A673 (cell line): ENCODE data around the gene ATP8B1. TPM values are rescaled to one million over a fixed set of nuclear protein-coding genes. Genes with fewer than 3 reads are reported as not detected.

ENCODE experiments used
- BruUV-seq: library from RNA; stranded (reverse); fragments of 400-500 nt; replicated peaks from 2 replicates; lab custom pipeline; 2021; lab: Mats Ljungman, UMichigan
- CTCF ChIA-PET: fragments of 300-600 bp; sonication (Branson Sonifier 250); formaldehyde crosslinking; loops from one replicate; lab custom pipeline; 2022; ENCODE audit warnings: antibody characterized with exemption; lab: Charles Lee
- POLR2A ChIA-PET: fragments of 300-600 bp; sonication (Branson Sonifier 250); formaldehyde crosslinking; loops from one replicate; lab custom pipeline; 2022; ENCODE audit warnings: antibody characterized with exemption; ENCODE audit not compliant: low non-redundant PET; lab: Charles Lee
- DNase-seq: peaks from one replicate; pipeline ENCODE4 v3.0.0-alpha.2; 2015; ENCODE audit warnings: low spot score
- H3K27ac ChIP-seq: fragments of 200-600 bp; sonication (generic); 2 replicates; pipeline ENCODE4 v1.5.1; 2016; ENCODE audit warnings: mixed run types, low read depth, mild to moderate bottlenecking, mixed read lengths, antibody characterized with exemption, low read length; ENCODE audit not compliant: poor library complexity, severe bottlenecking
- H3K27me3 ChIP-seq: fragments of 200-600 bp; sonication (generic); replicated peaks from 2 replicates; pipeline ENCODE4 v1.6.1; 2017; ENCODE audit warnings: mixed run types, low read depth, mild to moderate bottlenecking, mixed read lengths, antibody characterized with exemption, low read length; ENCODE audit not compliant: insufficient read depth, poor library complexity
- H3K36me3 ChIP-seq: fragments of 200-600 bp; sonication (generic); 2 replicates; pipeline ENCODE4 v1.6.1; 2016; ENCODE audit warnings: mixed run types, mild to moderate bottlenecking, mixed read lengths, antibody characterized with exemption, low read length; ENCODE audit not compliant: insufficient read depth, poor library complexity, severe bottlenecking
- H3K4me1 ChIP-seq: fragments of 200-600 bp; sonication (generic); 2 replicates; pipeline ENCODE4 v1.6.1; 2017; ENCODE audit warnings: mixed run types, mild to moderate bottlenecking, mixed read lengths, antibody characterized with exemption, low read length; ENCODE audit not compliant: insufficient read depth, poor library complexity, severe bottlenecking
- H3K4me3 ChIP-seq: fragments of 200-600 bp; sonication (generic); 2 replicates; pipeline ENCODE4 v1.5.1; 2016; ENCODE audit warnings: low read depth, mixed run types, mild to moderate bottlenecking, mixed read lengths, low read length; ENCODE audit not compliant: poor library complexity, severe bottlenecking
- H3K9me3 ChIP-seq: fragments of 200-600 bp; sonication (generic); 2 replicates; pipeline ENCODE4 v1.6.1; 2016; ENCODE audit warnings: mixed run types, low read depth, mild to moderate bottlenecking, mixed read lengths, antibody characterized with exemption, low read length; ENCODE audit not compliant: poor library complexity, severe bottlenecking
- EZH2 ChIP-seq: fragments of 200-600 bp; sonication (generic); IDR thresholded peaks from 2 replicates; pipeline ENCODE4 v1.6.1; 2017; ENCODE audit warnings: borderline replicate concordance, low read depth, mild to moderate bottlenecking, mixed read lengths, antibody characterized with exemption, low read length; ENCODE audit not compliant: poor library complexity, severe bottlenecking
- intact Hi-C: fragments of 100-400 bp; cut with micrococcal nuclease; formaldehyde crosslinking; loops from one replicate; pipeline ENCODE4 v1.10.0; 2022; ENCODE audit not compliant: unreplicated experiment
- total RNA-seq: library from RNA; stranded (reverse); gene quantifications from 2 replicates; pipeline ENCODE4 v1.2.3, GENCODE V29; 2021
- TF ChIP-seq, protein P1 (sequence below): fragments of 300-800, 200-600 bp; sonication (generic); conservative IDR thresholded peaks from 2 replicates; pipeline ENCODE4 v1.5.1; 2017; ENCODE audit warnings: low read depth, mild to moderate bottlenecking, antibody characterized with exemption, low read length, moderate library complexity, mixed read lengths

Gene ATP8B1
- total RNA-seq, 1 experiment from 2014 or later = 35.6 TPM

GRCh38 chr18:57743008-57743407, 60.1 kb downstream of the ATP8B1 start:
- DNase-seq = no peak
- Histone ChIP-seq H3K4me1 (peaks cover 21% of the 10 kb centered on the region), H3K27ac (peak overlapping the region; percentile 7), H3K4me3 (no peak overlapping the region), H3K36me3 (peaks cover 8% of the 10 kb centered on the region), H3K27me3 (no peaks in the 10 kb centered on the region), H3K9me3 (peaks cover 6% of the 10 kb centered on the region)
- TF ChIP-seq, protein P1, sequence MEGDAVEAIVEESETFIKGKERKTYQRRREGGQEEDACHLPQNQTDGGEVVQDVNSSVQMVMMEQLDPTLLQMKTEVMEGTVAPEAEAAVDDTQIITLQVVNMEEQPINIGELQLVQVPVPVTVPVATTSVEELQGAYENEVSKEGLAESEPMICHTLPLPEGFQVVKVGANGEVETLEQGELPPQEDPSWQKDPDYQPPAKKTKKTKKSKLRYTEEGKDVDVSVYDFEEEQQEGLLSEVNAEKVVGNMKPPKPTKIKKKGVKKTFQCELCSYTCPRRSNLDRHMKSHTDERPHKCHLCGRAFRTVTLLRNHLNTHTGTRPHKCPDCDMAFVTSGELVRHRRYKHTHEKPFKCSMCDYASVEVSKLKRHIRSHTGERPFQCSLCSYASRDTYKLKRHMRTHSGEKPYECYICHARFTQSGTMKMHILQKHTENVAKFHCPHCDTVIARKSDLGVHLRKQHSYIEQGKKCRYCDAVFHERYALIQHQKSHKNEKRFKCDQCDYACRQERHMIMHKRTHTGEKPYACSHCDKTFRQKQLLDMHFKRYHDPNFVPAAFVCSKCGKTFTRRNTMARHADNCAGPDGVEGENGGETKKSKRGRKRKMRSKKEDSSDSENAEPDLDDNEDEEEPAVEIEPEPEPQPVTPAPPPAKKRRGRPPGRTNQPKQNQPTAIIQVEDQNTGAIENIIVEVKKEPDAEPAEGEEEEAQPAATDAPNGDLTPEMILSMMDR = no peak
- no peak for TF ChIP-seq EZH2
- intact Hi-C loops = no loop called here
- ChIA-PET POLR2A (no interaction called here), CTCF (no interaction called here)
- BruUV-seq = no TSS peak

DNA sequence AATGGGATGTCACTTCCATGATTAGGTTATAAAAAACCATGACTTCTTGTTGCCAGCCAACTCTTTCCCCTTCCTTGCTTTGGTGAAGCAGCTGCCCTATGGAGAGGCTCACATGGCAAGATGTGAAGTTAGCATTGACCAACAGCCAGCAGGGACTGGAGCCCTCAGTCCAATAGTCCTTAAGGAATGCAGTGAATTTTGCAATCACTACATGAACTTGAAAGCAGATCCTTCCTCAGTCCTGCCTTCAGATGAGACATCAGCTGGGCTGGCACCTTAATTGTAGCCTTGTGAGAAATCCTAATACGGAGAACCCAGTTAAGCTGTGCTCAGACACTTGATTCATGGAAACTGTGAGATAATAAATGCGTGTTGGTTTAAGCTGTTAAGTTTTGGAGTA, 61.8 kb downstream of the ATP8B1 start:
- H3K27ac ChIP-seq = no peak overlapping the region
- H3K9me3 ChIP-seq = peaks cover 6% of the 10 kb centered on the region
- POLR2A ChIA-PET = no interaction called here
- H3K27me3 ChIP-seq = no peaks in the 10 kb centered on the region
- H3K36me3 ChIP-seq = peaks cover 8% of the 10 kb centered on the region
- DNase-seq = no peak
- BruUV-seq = no TSS peak
- no peak overlapping the region for H3K4me3 ChIP-seq
- peaks cover 29% of the 10 kb centered on the region for H3K4me1 ChIP-seq
- CTCF ChIA-PET = no interaction called here
- no peak for TF ChIP-seq EZH2
- TF ChIP-seq, protein P1 = no peak
- intact Hi-C loops = no loop called here

DNA sequence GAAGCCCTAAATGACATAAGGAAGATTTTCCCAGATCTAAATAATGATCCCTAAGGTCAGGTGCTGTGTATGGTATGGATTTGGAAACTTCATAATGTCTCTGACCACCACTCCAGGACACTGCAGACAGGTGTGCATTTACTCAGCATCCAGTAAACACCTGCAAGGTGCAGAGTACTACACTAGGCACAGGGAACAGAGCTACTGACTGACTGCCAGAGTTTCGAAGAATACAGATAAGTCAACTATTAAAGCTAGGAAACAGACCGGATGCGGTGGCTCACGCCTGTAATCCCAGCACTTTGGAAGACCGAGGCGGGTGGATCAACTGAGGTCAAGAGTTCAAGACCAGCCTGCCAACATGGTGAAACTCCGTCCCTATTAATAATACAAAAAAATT, 65.0 kb downstream of the ATP8B1 start:
- Histone ChIP-seq H3K27ac (peak overlapping the region; percentile 63), H3K4me1 (peaks cover 25% of the 10 kb centered on the region), H3K4me3 (no peak overlapping the region), H3K9me3 (peaks cover 6% of the 10 kb centered on the region), H3K36me3 (peaks cover 8% of the 10 kb centered on the region), H3K27me3 (no peaks in the 10 kb centered on the region)
- ChIA-PET CTCF (no interaction called here), POLR2A (no interaction called here)
- intact Hi-C loops = no loop called here
- BruUV-seq = no TSS peak
- no peak for DNase-seq
- no peak for TF ChIP-seq EZH2
- TF ChIP-seq, protein P1 = no peak
